HCT116 (cell line): ENCODE results near the gene RCAN3. TPM values are rescaled to one million over a fixed set of nuclear protein-coding genes. Genes with fewer than 3 reads are reported as not detected.
"Not testable (repeated sequence)": the region's sequence is repeated elsewhere in the genome, so short reads cannot be mapped to it uniquely, and the experiment has no call there.

Experiments used
- ATAC-seq: fragments of 200-7000 bp; cut with Tn5 transposase; 2 replicates; pipeline ENCODE4 v1.9.1; 2020; ENCODE audit warnings: mild to moderate bottlenecking, moderate library complexity
- BruUV-seq: library from RNA; stranded (reverse); fragments of 400-500 nt; replicated peaks from 2 replicates; lab custom pipeline; 2021; lab: Mats Ljungman, UMichigan
- CTCF ChIA-PET: fragments of 300-600 bp; sonication (Branson Sonifier 250); formaldehyde crosslinking; loops from one replicate; lab custom pipeline; 2021; ENCODE audit warnings: antibody characterized with exemption; lab: Charles Lee
- POLR2A ChIA-PET: fragments of 300-600, 350-600 bp; sonication (Branson Sonifier 250); formaldehyde crosslinking; loops from one replicate; lab custom pipeline; 2021; ENCODE audit warnings: antibody characterized with exemption; lab: Charles Lee
- RAD21 ChIA-PET, 2 experiments: fragments of 300-600 bp; sonication (Branson Sonifier 250); formaldehyde crosslinking; loops; one replicate each; lab custom pipeline; 2023; ENCODE audit warnings: low total read pairs in 2 of 2; ENCODE audit not compliant: uncharacterized antibody in 2 of 2, unreplicated experiment in 2 of 2, low non-redundant PET in 1 of 2; lab: Charles Lee
- DNase-seq: peaks from one replicate; pipeline ENCODE4 v3.0.0-alpha.2; 2010; ENCODE audit warnings: low read depth, low spot score
- H2AFZ ChIP-seq: fragments of 200-600 bp; shearing (Covaris generic), sonication (generic); 2 replicates; pipeline ENCODE4 v1.6.1; 2017; ENCODE audit warnings: low read depth, mixed run types, mixed read lengths, antibody characterized with exemption, low read length; ENCODE audit not compliant: poor library complexity, severe bottlenecking
- H3K27ac ChIP-seq: 2 replicates; pipeline ENCODE4 v1.5.1; 2012; ENCODE audit warnings: low read depth, low read length
- H3K27me3 ChIP-seq: fragments of 200-600 bp; sonication (generic); 2 replicates; pipeline ENCODE4 v1.6.1; 2016; ENCODE audit warnings: mixed run types, low read length, mixed read lengths; ENCODE audit not compliant: insufficient read depth
- H3K36me3 ChIP-seq, 2 experiments: fragments of 200-500 bp in 1 of 2; fragments of 200-600 bp in 1 of 2; sonication (Bioruptor generic) in 1 of 2; sonication (generic) in 1 of 2; 2 replicates each; pipeline versions ENCODE4 v1.5.1 to v1.6.1; 2014 to 2016; ENCODE audit warnings: low read length in 2 of 2, inconsistent platforms in 1 of 2, mixed read lengths in 1 of 2, mixed run types in 1 of 2; ENCODE audit not compliant: insufficient read depth in 2 of 2, control insufficient read depth in 1 of 2
- H3K4me1 ChIP-seq, 2 experiments: fragments of 200-600 bp in 1 of 2; sonication (generic) in 1 of 2; 2 replicates each; pipeline versions ENCODE4 v1.5.1 to v1.6.1; 2012 to 2017; ENCODE audit warnings: low read length in 2 of 2, inconsistent platforms in 1 of 2, mild to moderate bottlenecking in 1 of 2, mixed read lengths in 1 of 2, mixed run types in 1 of 2, moderate library complexity in 1 of 2; ENCODE audit not compliant: insufficient read depth in 2 of 2, control insufficient read depth in 1 of 2
- H3K4me2 ChIP-seq: fragments of 200-600 bp; sonication (generic); 2 replicates; pipeline ENCODE4 v1.6.1; 2017; ENCODE audit warnings: mixed run types, low read length, mixed read lengths
- H3K4me3 ChIP-seq, 2 experiments: fragments of 200-600 bp in 1 of 2; sonication (generic) in 1 of 2; replicated peaks in 1 of 2; 2 replicates each; pipeline ENCODE4 v1.5.1; 2011 to 2016; ENCODE audit warnings: low read length in 2 of 2, control low read depth in 1 of 2, low read depth in 1 of 2, mild to moderate bottlenecking in 1 of 2, mixed read lengths in 1 of 2, mixed run types in 1 of 2
- H3K79me2 ChIP-seq: fragments of 200-600 bp; sonication (generic); 2 replicates; pipeline ENCODE4 v1.6.1; 2017; ENCODE audit warnings: mild to moderate bottlenecking, mixed run types, low read length, moderate library complexity, mixed read lengths; ENCODE audit not compliant: insufficient read depth
- H3K9ac ChIP-seq: fragments of 200-600 bp; sonication (generic); 2 replicates; pipeline ENCODE4 v1.6.1; 2016; ENCODE audit warnings: low read length, mixed read lengths
- H3K9me2 ChIP-seq: fragments of 200-600 bp; sonication (generic), shearing (Covaris generic); 2 replicates; pipeline ENCODE4 v1.6.1; 2017; ENCODE audit warnings: mixed run types, mild to moderate bottlenecking, moderate library complexity; ENCODE audit not compliant: insufficient read depth
- H3K9me3 ChIP-seq, 2 experiments: fragments of 200-500 bp in 1 of 2; fragments of 200-600 bp in 1 of 2; sonication (Bioruptor generic) in 1 of 2; sonication (generic) in 1 of 2; 2 replicates each; pipeline ENCODE4 v1.6.1; 2014 to 2017; ENCODE audit warnings: low read length in 2 of 2, mixed read lengths in 2 of 2, inconsistent platforms in 1 of 2, low read depth in 1 of 2, mild to moderate bottlenecking in 1 of 2, mixed run types in 1 of 2, moderate library complexity in 1 of 2; ENCODE audit not compliant: control insufficient read depth in 1 of 2, insufficient read depth in 1 of 2
- H4K20me1 ChIP-seq: fragments of 200-600 bp; sonication (generic), shearing (Covaris generic); 2 replicates; pipeline ENCODE4 v1.6.1; 2017; ENCODE audit warnings: mixed run types, mild to moderate bottlenecking, moderate library complexity; ENCODE audit not compliant: insufficient read depth
- CBX3 ChIP-seq: IDR thresholded peaks from 2 replicates; pipeline ENCODE4 v1.6.1; 2012; ENCODE audit warnings: low read depth
- CEBPB ChIP-seq: IDR thresholded peaks from 2 replicates; pipeline ENCODE4 v1.6.1; 2012; ENCODE audit warnings: low read depth
- EGR1 ChIP-seq: IDR thresholded peaks from 2 replicates; pipeline ENCODE4 v1.6.1; 2012; ENCODE audit warnings: low read depth
- RAD21 ChIP-seq: IDR thresholded peaks from 2 replicates; pipeline ENCODE4 v1.6.1; 2012; ENCODE audit warnings: low read depth, mild to moderate bottlenecking
- TCF7L2 ChIP-seq: IDR thresholded peaks from 2 replicates; pipeline ENCODE4 v1.7.0; 2011; ENCODE audit warnings: borderline replicate concordance, inconsistent platforms; ENCODE audit not compliant: insufficient read depth, insufficient read length; ENCODE audit errors: extremely low read depth
- YY1 ChIP-seq: IDR thresholded peaks from 2 replicates; pipeline ENCODE4 v1.6.1; 2011; ENCODE audit warnings: low read length, low read depth, moderate library complexity, mild to moderate bottlenecking; ENCODE audit not compliant: insufficient replicate concordance; ENCODE audit errors: extremely low read depth
- intact Hi-C: fragments of 100-400 bp; cut with micrococcal nuclease; formaldehyde crosslinking; loops from 2 replicates; pipeline ENCODE4 v1.10.0; 2022
- total RNA-seq: library from RNA; stranded (reverse); gene quantifications from one replicate; pipeline ENCODE4 v1.2.1, GENCODE V29; 2021; ENCODE audit not compliant: unreplicated experiment
- TF ChIP-seq, protein P1 (sequence below), 3 experiments: fragments of 200-600 bp in 1 of 3; sonication (generic) in 1 of 3; IDR thresholded peaks in 2 of 3; conservative IDR thresholded peaks in 1 of 3; 2 replicates each; pipeline ENCODE4 v1.5.1; 2012 to 2017; ENCODE audit warnings: low read depth in 2 of 3, low read length in 2 of 3, antibody characterized with exemption in 1 of 3, borderline replicate concordance in 1 of 3, control low read depth in 1 of 3, mild to moderate bottlenecking in 1 of 3, mixed read lengths in 1 of 3, mixed run types in 1 of 3, moderate library complexity in 1 of 3; ENCODE audit not compliant: insufficient read depth in 1 of 3
- TF ChIP-seq, protein P2 (sequence below): IDR thresholded peaks from 2 replicates; pipeline ENCODE4 v1.6.1; 2012

Gene RCAN3
- total RNA-seq, 1 experiment from 2014 or later, result 13.3 TPM

DNA sequence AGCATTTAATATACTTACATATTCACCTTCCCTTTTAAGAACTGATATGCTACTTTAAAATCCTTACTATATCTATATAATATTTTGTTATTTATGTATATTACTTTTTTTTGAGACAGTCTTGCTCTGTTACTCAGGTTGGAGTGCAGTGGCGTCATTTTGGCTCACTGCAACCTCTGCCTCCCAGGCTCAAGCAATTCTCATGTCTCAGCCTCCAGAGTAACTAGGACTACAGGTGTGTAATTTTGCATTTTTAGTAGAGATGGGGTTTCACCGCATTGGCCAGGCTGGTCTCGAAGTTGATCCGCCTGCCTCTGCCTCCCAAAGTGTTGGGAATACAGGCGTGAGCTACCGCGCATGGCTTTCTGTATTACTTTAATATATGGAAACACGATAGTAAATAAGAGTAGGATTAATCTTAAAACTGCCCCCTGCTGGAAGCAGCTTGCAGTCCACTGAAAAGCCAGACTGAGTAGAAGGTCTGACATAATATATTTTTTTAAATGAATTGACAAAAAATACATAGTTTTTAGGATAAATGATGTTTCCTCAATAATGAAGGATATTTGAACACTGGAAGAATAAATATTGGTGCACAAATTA lies 24.4 kb downstream of the RCAN3 start:
- no peaks in the 10 kb centered on the region for H3K9me3 ChIP-seq
- ATAC-seq (peak; percentile 82), DNase-seq (peak; percentile 16)
- no peak overlapping the region for H3K27ac ChIP-seq
- H4K20me1 ChIP-seq, result no peaks in the 10 kb centered on the region
- intact Hi-C loops, result loop anchor here (10.0 kb wide), 1 partner anchor 112 kb away; the partner anchor contains the start of genes NIPAL3 and STPG1
- no peaks in the 10 kb centered on the region for H3K79me2 ChIP-seq
- no peak for TF ChIP-seq EGR1
- TF ChIP-seq RAD21, result peak; percentile 60
- TF ChIP-seq, protein P1, sequence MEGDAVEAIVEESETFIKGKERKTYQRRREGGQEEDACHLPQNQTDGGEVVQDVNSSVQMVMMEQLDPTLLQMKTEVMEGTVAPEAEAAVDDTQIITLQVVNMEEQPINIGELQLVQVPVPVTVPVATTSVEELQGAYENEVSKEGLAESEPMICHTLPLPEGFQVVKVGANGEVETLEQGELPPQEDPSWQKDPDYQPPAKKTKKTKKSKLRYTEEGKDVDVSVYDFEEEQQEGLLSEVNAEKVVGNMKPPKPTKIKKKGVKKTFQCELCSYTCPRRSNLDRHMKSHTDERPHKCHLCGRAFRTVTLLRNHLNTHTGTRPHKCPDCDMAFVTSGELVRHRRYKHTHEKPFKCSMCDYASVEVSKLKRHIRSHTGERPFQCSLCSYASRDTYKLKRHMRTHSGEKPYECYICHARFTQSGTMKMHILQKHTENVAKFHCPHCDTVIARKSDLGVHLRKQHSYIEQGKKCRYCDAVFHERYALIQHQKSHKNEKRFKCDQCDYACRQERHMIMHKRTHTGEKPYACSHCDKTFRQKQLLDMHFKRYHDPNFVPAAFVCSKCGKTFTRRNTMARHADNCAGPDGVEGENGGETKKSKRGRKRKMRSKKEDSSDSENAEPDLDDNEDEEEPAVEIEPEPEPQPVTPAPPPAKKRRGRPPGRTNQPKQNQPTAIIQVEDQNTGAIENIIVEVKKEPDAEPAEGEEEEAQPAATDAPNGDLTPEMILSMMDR (IDR thresholded peaks at IDR 0.05 in 2 of 3, conservative IDR thresholded peaks at IDR 0.05 in 1 of 3; ENCODE audit: borderline replicate concordance in 1 of 3, insufficient read depth in 1 of 3, low read depth in 2 of 3, low read length in 2 of 3), result peak; percentile 52 to 72 (median 67); a peak in 5 of 6 replicates
- TF ChIP-seq TCF7L2, result no peak
- H3K27me3 ChIP-seq, result no peaks in the 10 kb centered on the region
- H3K9ac ChIP-seq, result no peak overlapping the region
- H3K9me2 ChIP-seq, result no peaks in the 10 kb centered on the region
- H2AFZ ChIP-seq, result no peak overlapping the region
- H3K4me2 ChIP-seq, result no peak overlapping the region
- POLR2A ChIA-PET, result no interaction called here
- BruUV-seq, result no TSS peak
- RAD21 ChIA-PET, result interaction anchor here in 1 of 2 experiments (1.3 kb wide), 1 partner anchor 377 kb away, joined by 3 read pairs; no protein-coding TSS in a partner anchor
- no peak overlapping the region for H3K4me3 ChIP-seq
- H3K4me1 ChIP-seq, result no peaks in the 10 kb centered on the region
- CTCF ChIA-PET, result interaction anchor here (0.7 to 2.3 kb wide), 15 partner anchors 9 to 308 kb away, joined by 3 to 17 read pairs (median 4); partner anchors contain the start of gene NIPAL3
- H3K36me3 ChIP-seq, result no peaks in the 10 kb centered on the region

DNA sequence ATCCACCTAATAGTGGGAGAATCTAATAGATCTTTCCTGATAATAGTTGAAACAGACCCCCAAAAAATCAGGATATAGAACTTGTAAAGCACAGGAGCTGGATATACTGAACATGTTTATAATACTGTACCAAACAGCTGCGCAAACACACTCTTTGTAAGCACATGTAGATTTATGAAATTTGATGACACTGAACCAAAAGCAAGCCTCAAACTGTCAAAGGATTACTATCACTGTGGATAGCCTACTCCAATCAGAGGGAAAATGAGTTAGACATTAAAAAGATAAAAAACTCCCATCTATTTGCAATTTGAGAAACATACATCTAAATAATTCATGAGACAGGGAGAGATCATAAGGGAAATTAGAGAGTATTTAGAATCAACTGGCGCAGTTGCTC lies 26.1 kb downstream of the RCAN3 start:
- CTCF ChIA-PET, result no interaction called here
- POLR2A ChIA-PET, result no interaction called here
- BruUV-seq, result no TSS peak
- Histone ChIP-seq H3K4me1 (no peaks in the 10 kb centered on the region), H3K4me2 (no peak overlapping the region), H4K20me1 (no peaks in the 10 kb centered on the region), H3K9me3 (no peaks in the 10 kb centered on the region), H3K79me2 (no peaks in the 10 kb centered on the region), H2AFZ (no peak overlapping the region), H3K9ac (no peak overlapping the region), H3K4me3 (no peak overlapping the region), H3K27ac (no peak overlapping the region), H3K36me3 (no peaks in the 10 kb centered on the region), H3K9me2 (no peaks in the 10 kb centered on the region), H3K27me3 (no peaks in the 10 kb centered on the region)
- TF ChIP-seq CBX3, result no peak
- TF ChIP-seq TCF7L2, result no peak
- TF ChIP-seq RAD21, result no peak
- no peak for TF ChIP-seq YY1
- TF ChIP-seq, protein P2, sequence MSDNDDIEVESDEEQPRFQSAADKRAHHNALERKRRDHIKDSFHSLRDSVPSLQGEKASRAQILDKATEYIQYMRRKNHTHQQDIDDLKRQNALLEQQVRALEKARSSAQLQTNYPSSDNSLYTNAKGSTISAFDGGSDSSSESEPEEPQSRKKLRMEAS, result no peak
- TF ChIP-seq CEBPB, result no peak
- ATAC-seq (no peak), DNase-seq (no peak)
- RAD21 ChIA-PET, result no interaction called here
- intact Hi-C loops, result loop anchor here (10.0 kb wide), 1 partner anchor 114 kb away; the partner anchor contains the start of genes NIPAL3 and STPG1

DNA sequence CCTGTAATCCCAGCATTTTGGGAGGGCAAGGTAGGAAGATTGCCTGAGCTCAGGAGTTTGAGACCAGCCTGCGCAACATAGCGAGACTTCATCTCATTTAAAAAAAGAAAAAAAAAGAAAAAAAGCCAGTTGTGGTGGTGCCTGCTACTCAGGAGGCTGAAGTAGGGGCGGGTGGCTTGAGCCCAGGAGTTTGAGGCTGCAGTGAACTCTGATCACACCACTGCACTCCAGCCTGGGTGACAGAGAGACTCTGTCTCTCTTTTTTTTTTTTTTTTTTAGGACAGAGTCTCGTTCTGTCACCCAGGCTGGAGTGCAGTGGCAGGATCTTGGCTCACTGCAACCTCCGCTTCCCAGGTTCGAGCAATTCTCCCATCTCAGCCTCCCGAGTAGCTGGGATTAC lies 26.7 kb downstream of the RCAN3 start:
- H3K9me2 ChIP-seq, RAD21 ChIA-PET, ATAC-seq, POLR2A ChIA-PET, H3K9me3 ChIP-seq, H3K36me3 ChIP-seq, H3K27ac ChIP-seq, CTCF ChIA-PET, H2AFZ ChIP-seq, H3K79me2 ChIP-seq, H3K4me3 ChIP-seq, H3K4me2 ChIP-seq, H3K9ac ChIP-seq, DNase-seq, H3K27me3 ChIP-seq, BruUV-seq, H4K20me1 ChIP-seq, H3K4me1 ChIP-seq: not testable (repeated sequence)
- intact Hi-C loops, result loop anchor here (10.0 kb wide), 1 partner anchor 114 kb away; the partner anchor contains the start of genes NIPAL3 and STPG1
